GM04503 (cell line): Measurements from ENCODE around the gene RAB33B.

Source experiments
- DNase-seq: peaks from one replicate; pipeline ENCODE4 v3.0.0-alpha.2; 2012; ENCODE audit warnings: low read depth

Gene RAB33B

GRCh38 chr4:139508581-139509237 lies 54.8 kb downstream of the RAB33B start:
- no peak for DNase-seq

GRCh38 chr4:139509727-139510410 lies 55.9 kb downstream of the RAB33B start:
- DNase-seq = no peak

- no peak for DNase-seq
These were observed 57.4 kb downstream of the RAB33B start for GRCh38 chr4:139511320-139511719.

- no peak for DNase-seq
These were observed 60.6 kb downstream of the RAB33B start for GRCh38 chr4:139514382-139515059.

- DNase-seq = no peak
These were observed 61.6 kb downstream of the RAB33B start for GRCh38 chr4:139515531-139515958.

- no peak for DNase-seq
These were observed 68.0 kb downstream of the RAB33B start for GRCh38 chr4:139521754-139522401.

DNA sequence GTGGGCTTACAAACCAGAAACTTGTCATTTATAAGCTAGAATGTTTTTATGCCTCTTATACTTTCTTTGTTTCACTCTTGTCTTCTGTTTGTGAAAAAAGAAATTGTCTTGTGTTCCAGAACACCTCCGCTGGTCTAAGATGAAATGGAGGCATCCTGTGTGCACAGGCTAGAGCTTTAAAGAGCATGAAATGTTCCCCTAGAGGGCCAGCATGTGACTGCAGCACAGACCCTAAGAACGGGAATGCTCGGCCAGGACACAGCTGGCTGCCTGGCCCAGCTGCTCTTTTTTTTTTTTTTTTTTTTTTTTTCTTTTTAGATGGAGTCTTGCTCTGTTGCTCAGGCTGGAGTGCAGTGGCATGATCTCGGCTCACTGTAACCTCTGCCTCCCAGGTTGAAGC lies 68.5 kb downstream of the RAB33B start:
- DNase-seq = no peak

DNA sequence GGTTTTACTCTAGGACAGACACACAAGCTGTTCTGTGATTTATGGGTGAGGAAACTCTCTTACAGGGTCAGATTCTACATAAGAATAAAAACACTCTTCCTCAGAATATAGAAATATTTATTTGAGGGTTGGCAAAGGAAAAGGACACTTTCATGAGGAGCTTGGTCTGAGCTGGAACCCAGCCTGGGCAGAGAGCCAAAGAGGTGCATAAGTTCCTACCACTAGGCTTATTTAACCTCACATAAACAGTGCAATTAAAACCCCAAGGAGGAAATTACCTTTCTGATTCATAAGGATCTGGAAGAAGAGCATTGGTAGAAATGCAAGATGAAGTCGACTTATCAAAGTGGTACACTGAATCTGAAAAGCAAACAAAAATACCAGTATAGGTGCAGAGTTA lies 69.2 kb downstream of the RAB33B start:
- DNase-seq = no peak

GRCh38 chr4:139524062-139524631 lies 70.2 kb downstream of the RAB33B start:
- DNase-seq = no peak

- DNase-seq = no peak
These were observed 71.5 kb downstream of the RAB33B start for GRCh38 chr4:139525414-139525813.
